ENCODE results near the gene ZFPM1.

DNA sequence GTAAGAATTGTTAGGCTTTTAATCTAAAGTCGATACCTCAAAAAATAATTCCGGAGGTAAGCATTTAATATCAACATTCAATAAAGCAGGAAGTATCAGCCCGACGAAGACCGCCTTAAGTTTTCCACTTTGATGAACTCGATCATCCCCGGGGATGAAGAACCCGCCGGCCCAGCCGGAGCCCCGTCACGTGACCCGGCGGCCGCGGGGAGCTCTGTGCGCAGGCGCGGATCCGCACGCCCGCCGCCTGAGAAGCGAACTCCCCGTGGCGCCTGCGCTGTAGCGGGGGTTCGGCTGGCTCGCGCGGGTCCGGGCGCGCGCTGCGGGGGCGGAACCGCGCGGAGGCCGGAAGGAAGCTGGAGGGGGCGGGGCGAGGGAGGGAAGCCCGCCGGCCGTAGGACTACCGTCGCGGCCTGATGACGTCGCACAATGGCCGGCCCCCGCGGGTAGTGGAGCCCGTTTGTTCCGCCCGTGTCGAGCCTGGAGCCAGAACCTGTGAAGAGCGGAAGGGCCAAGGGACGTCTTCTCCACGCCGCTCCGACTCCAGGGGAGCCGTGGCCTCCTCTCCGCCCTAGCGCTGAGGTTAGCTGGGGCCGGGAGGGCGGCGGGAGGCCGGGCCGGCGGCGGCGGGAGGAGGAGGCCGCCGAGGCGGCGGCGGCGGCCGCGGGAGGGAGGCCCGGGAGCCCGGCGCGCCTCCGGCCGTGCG is 117.1 kb downstream of the ZFPM1 start, which contains the start of gene ZC3H18:
- TF ChIP-seq ZFX (IDR thresholded peaks at IDR 0.05; ENCODE audit: borderline replicate concordance): no peak
- TF ChIP-seq, protein P1, sequence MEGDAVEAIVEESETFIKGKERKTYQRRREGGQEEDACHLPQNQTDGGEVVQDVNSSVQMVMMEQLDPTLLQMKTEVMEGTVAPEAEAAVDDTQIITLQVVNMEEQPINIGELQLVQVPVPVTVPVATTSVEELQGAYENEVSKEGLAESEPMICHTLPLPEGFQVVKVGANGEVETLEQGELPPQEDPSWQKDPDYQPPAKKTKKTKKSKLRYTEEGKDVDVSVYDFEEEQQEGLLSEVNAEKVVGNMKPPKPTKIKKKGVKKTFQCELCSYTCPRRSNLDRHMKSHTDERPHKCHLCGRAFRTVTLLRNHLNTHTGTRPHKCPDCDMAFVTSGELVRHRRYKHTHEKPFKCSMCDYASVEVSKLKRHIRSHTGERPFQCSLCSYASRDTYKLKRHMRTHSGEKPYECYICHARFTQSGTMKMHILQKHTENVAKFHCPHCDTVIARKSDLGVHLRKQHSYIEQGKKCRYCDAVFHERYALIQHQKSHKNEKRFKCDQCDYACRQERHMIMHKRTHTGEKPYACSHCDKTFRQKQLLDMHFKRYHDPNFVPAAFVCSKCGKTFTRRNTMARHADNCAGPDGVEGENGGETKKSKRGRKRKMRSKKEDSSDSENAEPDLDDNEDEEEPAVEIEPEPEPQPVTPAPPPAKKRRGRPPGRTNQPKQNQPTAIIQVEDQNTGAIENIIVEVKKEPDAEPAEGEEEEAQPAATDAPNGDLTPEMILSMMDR (IDR thresholded peaks at IDR 0.05): no peak

All from 22Rv1 (cell line).